NOMO-1 (cell line): ENCODE results near the gene TROAP.
A peak's percentile ranks its signal among the peaks of the same experiment; 100 is the strongest.

Source experiments
- DNase-seq, 2 experiments: peaks; one replicate each; lab custom pipeline; 2025; ENCODE audit not compliant: unreplicated experiment in 2 of 2; lab: John Stamatoyannopoulos, UW

The TROAP gene

GRCh38 chr12:49341777-49342065, 18.7 kb downstream of the TROAP start:
- DNase-seq, result no peak

- DNase-seq, result peak; percentile 87 to 93
Observed at GRCh38 chr12:49342066-49342913, 19.2 kb downstream of the TROAP start.

- no peak for DNase-seq
Observed at GRCh38 chr12:49342914-49343731, 20.1 kb downstream of the TROAP start.

- no peak for DNase-seq
Observed at GRCh38 chr12:49344486-49345050, 21.5 kb downstream of the TROAP start.

- no peak for DNase-seq
Observed at GRCh38 chr12:49345051-49345824, 22.2 kb downstream of the TROAP start.

GRCh38 chr12:49345825-49346658, 23.0 kb downstream of the TROAP start:
- DNase-seq, result no peak

- DNase-seq, result peak; percentile 43 to 59
Observed at GRCh38 chr12:49346659-49347310, 23.7 kb downstream of the TROAP start, which contains the start of gene DNAJC22. TSS of gene DNAJC22 (plus strand) at chr12:49346888. CDS start at chr12:49348873, 1,985 bp downstream.

GRCh38 chr12:49347311-49348193, 24.5 kb downstream of the TROAP start:
- DNase-seq, result peak; percentile 16 to 52

GRCh38 chr12:49348781-49349180, 25.7 kb downstream of the TROAP start:
- no peak for DNase-seq

GRCh38 chr12:49349266-49349665, 26.2 kb downstream of the TROAP start:
- no peak for DNase-seq

GRCh38 chr12:49352351-49352750, 29.3 kb downstream of the TROAP start:
- DNase-seq, result no peak

GRCh38 chr12:49355913-49356312, 32.9 kb downstream of the TROAP start:
- no peak for DNase-seq

GRCh38 chr12:49357103-49357678, 34.1 kb downstream of the TROAP start:
- peak in 1 of 2 experiments; percentile 33 for DNase-seq

GRCh38 chr12:49358483-49359141, 35.6 kb downstream of the TROAP start:
- peak; percentile 56 to 80 for DNase-seq

GRCh38 chr12:49359671-49360070, 36.6 kb downstream of the TROAP start:
- DNase-seq, result no peak

GRCh38 chr12:49362077-49362476, 39.0 kb downstream of the TROAP start:
- DNase-seq, result no peak

- no peak for DNase-seq
Observed at GRCh38 chr12:49364989-49365388, 41.9 kb downstream of the TROAP start.

- DNase-seq, result no peak
Observed at GRCh38 chr12:49365542-49365941, 42.5 kb downstream of the TROAP start.
